ENCODE results near the gene AFF3.

- no peak for TF ChIP-seq CTCF (optimal IDR thresholded peaks at IDR 0.05 in 1 of 3, IDR thresholded peaks at IDR 0.05 in 1 of 3, conservative IDR thresholded peaks at IDR 0.05 in 1 of 3; ENCODE audit: extremely low read depth in 1 of 3, insufficient read depth in 2 of 3, low read length in 3 of 3)
- no peak for TF ChIP-seq EZH2 (IDR thresholded peaks at IDR 0.05; ENCODE audit: low read length)
These were observed 43.7 kb upstream of the AFF3 start for GRCh38 chr2:100186126-100186525.

Measured in keratinocyte (primary cell).